ENCODE data around the gene SLC24A4.

- TF ChIP-seq POLR2A (IDR thresholded peaks at IDR 0.05) (no peak), CTCF (IDR thresholded peaks at IDR 0.05) (no peak)
Measured at GRCh38 chr14:92383805-92384204, 60.8 kb downstream of the SLC24A4 start.
